Kidney (tissue), 14 donors: ENCODE data around the gene AJAP1. TPM values are rescaled to one million over a fixed set of nuclear protein-coding genes. Genes with fewer than 3 reads are reported as not detected.

Experiments used
- DNase-seq, 5 donors: peaks; one replicate each; pipeline ENCODE4 v3.0.0-alpha.2; 2013 to 2020
- FAIRE-seq: peaks from 2 replicates; lab custom pipeline; 2012; peaks lifted over from hg19 to GRCh38; lab: Jason Lieb, UNC
- H3K27ac ChIP-seq, 2 donors: one replicate each; pipeline ENCODE4 v1.7.0; 2013; ENCODE audit warnings: low read depth in 2 of 2, low read length in 2 of 2, inconsistent platforms in 1 of 2
- H3K27me3 ChIP-seq: one replicate; pipeline ENCODE4 v1.7.1; 2013; ENCODE audit warnings: low read length, inconsistent platforms; ENCODE audit not compliant: control insufficient read depth, insufficient read depth
- H3K36me3 ChIP-seq, 3 donors: one replicate each; pipeline versions ENCODE4 v1.7.0 to v1.7.1; 2013; ENCODE audit warnings: low read length in 3 of 3, control low read depth in 1 of 3, inconsistent platforms in 1 of 3; ENCODE audit not compliant: insufficient read depth in 3 of 3, control insufficient read depth in 2 of 3
- H3K4me1 ChIP-seq, 3 donors: one replicate each; pipeline versions ENCODE4 v1.7.0 to v1.7.1; 2013; ENCODE audit warnings: low read length in 3 of 3, inconsistent platforms in 1 of 3, low read depth in 1 of 3; ENCODE audit not compliant: control insufficient read depth in 2 of 3, insufficient read depth in 2 of 3
- H3K4me3 ChIP-seq, 3 donors: one replicate each; pipeline versions ENCODE4 v1.7.0 to v1.8.1; 2013; ENCODE audit warnings: low read length in 3 of 3, control low read depth in 1 of 3, inconsistent platforms in 1 of 3
- H3K9ac ChIP-seq, 3 donors: one replicate each; pipeline versions ENCODE4 v1.7.0 to v1.7.1; 2013; ENCODE audit warnings: low read length in 3 of 3, control low read depth in 1 of 3, inconsistent platforms in 1 of 3
- H3K9me3 ChIP-seq, 3 donors: one replicate each; pipeline versions ENCODE4 v1.7.0 to v1.7.1; 2013; ENCODE audit warnings: low read length in 3 of 3, control low read depth in 1 of 3, inconsistent platforms in 1 of 3; ENCODE audit not compliant: control insufficient read depth in 2 of 3, insufficient read depth in 1 of 3
- intact Hi-C: fragments of 100-400 bp; cut with DNase I; formaldehyde crosslinking; loops from one replicate; pipeline ENCODE4 v1.11.1; 2022
- polyA plus RNA-seq: library from polyadenylated mRNA; stranded (reverse); fragments of 350-450 nt; fragmentation: Illumina TruSeq; extraction: RNeasy Lipid Tissue Mini Kit (QIAGEN cat#74804); gene quantifications from one replicate; pipeline ENCODE4 v1.2.3, GENCODE V29; 2014; ENCODE audit warnings: low read depth, low replicate concordance; ENCODE audit not compliant: insufficient read depth
- total RNA-seq: library from RNA; stranded (reverse); fragmentation: NEBNext Ultra II Directional; extraction: Animal tissue kit (Norgen Biotek cat#: 25700); gene quantifications from one replicate; pipeline ENCODE4 v1.2.1, GENCODE V29; 2021
- TF ChIP-seq, protein P1 (sequence below): IDR thresholded peaks from 3 replicates; pipeline ENCODE4 v1.5.1; 2012; ENCODE audit warnings: mild to moderate bottlenecking, moderate library complexity, borderline replicate concordance; ENCODE audit not compliant: insufficient read depth; ENCODE audit errors: extremely low read depth
- donor health status: control.
- donor health status: control.
- donor health status: control.
- donor health status: control.
- donor health status: control.
- donor health status: DM: yes; HTN: yes; CAD: no.
- donor health status: Normal renal cell carcinoma (clear cell type).

Gene AJAP1
- total and polyA plus RNA-seq, 2 donors from 2014 or later, result 2.7 to 5.5 TPM

DNA sequence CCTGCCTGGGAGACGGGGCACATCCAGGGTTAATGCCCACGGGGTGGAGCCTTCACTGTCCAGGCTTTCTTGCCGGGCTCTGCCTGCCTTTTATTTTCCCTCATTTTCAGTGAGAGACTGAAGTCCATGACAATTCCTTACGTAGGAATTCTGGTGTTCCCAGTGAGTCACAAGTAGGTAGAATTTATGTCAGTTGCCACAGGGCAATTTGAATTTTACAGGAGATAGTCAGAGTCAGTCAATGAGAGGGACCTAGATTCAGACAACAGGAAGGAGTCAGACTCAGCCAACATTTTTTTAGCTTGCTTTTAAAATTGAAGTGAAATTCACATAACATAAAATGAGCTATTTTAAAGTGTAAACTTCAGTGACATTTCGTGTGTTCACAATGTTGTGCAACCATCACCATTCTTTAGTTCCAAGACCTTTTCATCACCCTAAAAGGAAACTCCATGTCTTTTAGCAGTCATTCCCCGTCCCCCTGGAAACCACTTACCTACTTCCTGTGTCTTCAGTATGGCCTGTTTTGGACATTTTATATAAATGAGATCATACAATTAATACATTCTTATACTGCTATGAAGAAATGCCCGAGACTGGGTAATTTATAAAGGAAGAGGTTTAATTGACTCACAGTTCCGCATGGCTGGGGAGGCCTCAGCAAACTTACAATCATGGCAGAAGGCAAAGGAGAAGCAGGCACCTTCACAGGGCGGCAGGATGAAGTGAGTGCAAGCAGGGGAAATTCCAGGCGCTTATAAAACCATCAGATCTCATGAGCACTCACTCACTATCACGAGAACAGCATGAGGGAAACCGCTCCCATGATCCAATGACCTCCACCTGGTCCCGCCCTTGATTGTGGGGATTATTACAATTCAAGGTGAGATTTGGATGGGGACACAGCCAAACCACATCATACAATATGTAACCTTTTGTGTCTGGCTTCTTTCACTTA lies 14.6 kb downstream of the AJAP1 start:
- H3K4me1 ChIP-seq, result no peaks in the 10 kb centered on the region
- no peaks in the 10 kb centered on the region for H3K9me3 ChIP-seq
- DNase-seq (no peak), FAIRE-seq (no peak)
- H3K9ac ChIP-seq, result no peak overlapping the region
- TF ChIP-seq, protein P1, sequence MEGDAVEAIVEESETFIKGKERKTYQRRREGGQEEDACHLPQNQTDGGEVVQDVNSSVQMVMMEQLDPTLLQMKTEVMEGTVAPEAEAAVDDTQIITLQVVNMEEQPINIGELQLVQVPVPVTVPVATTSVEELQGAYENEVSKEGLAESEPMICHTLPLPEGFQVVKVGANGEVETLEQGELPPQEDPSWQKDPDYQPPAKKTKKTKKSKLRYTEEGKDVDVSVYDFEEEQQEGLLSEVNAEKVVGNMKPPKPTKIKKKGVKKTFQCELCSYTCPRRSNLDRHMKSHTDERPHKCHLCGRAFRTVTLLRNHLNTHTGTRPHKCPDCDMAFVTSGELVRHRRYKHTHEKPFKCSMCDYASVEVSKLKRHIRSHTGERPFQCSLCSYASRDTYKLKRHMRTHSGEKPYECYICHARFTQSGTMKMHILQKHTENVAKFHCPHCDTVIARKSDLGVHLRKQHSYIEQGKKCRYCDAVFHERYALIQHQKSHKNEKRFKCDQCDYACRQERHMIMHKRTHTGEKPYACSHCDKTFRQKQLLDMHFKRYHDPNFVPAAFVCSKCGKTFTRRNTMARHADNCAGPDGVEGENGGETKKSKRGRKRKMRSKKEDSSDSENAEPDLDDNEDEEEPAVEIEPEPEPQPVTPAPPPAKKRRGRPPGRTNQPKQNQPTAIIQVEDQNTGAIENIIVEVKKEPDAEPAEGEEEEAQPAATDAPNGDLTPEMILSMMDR, result no peak
- H3K27me3 ChIP-seq, result no peaks in the 10 kb centered on the region
- H3K4me3 ChIP-seq, result no peak overlapping the region
- H3K36me3 ChIP-seq, result no peaks in the 10 kb centered on the region
- H3K27ac ChIP-seq, result no peak overlapping the region
- intact Hi-C loops, result no loop called here

DNA sequence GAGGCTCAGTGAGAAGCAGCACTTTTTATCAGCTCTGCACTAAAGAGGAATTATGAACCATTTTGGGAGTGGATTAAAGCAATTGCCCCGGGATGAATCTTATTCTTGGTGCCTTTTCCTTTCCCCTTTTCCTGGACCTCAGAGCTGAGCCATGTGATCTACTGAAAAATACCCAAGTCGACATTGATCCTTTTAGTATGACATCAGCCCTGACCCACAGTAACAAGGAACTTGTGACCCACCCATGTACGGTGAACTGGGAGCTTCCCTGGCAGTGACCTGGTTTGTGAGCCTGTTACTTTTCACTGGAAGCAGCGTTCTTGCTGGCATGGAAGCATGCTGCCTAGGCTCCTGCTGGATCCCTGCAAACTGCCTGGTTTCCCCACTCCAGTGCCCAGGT lies 15.9 kb downstream of the AJAP1 start:
- no peak overlapping the region for H3K4me3 ChIP-seq
- no peaks in the 10 kb centered on the region for H3K36me3 ChIP-seq
- no peak for FAIRE-seq
- intact Hi-C loops, result no loop called here
- H3K9ac ChIP-seq, result no peak overlapping the region
- H3K27ac ChIP-seq, result no peak overlapping the region
- no peaks in the 10 kb centered on the region for H3K27me3 ChIP-seq
- H3K9me3 ChIP-seq, result no peaks in the 10 kb centered on the region
- TF ChIP-seq, protein P1, result no peak
- H3K4me1 ChIP-seq, result no peaks in the 10 kb centered on the region
- DNase-seq, result peak in 1 of 5 donors; percentile 48

DNA sequence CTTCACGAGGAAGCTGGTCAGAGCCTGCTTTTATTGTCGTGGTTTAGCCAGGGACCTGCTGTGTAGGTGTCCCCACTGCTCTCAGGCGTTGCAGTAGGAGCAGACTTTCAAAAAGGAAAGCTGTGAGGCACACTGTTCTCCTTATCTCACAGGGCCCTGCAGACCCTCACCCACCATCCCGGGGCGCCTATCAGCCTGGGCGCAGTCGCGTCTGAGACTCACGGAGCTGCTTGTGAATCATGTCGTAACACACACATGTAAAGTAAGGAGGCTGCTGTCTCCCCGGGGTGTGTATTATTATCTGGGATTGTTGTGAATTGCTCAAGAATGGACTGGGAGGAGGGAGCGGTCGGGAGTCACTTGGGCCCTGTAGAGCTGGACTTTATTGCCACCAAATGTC lies 17.4 kb downstream of the AJAP1 start:
- no peak for DNase-seq
- intact Hi-C loops, result no loop called here
- H3K4me1 ChIP-seq, result no peaks in the 10 kb centered on the region
- TF ChIP-seq, protein P1, result no peak
- no peak for FAIRE-seq
- H3K27me3 ChIP-seq, result no peaks in the 10 kb centered on the region
- no peaks in the 10 kb centered on the region for H3K36me3 ChIP-seq
- no peak overlapping the region for H3K9ac ChIP-seq
- H3K9me3 ChIP-seq, result no peaks in the 10 kb centered on the region
- H3K27ac ChIP-seq, result no peak overlapping the region
- no peak overlapping the region for H3K4me3 ChIP-seq
